T-helper 2 cell treated with Interferon-gamma antibody and Interleukin-4, amounts not matched to agents 100 ng/mL and 5 ng/mL, for 36 hours (primary cell): Measurements from ENCODE around the gene ADRA1B. TPM values are rescaled to one million over a fixed set of nuclear protein-coding genes. Genes with fewer than 3 reads are reported as not detected.

Experiments used
- intact Hi-C: fragments of 100-400 bp; cut with micrococcal nuclease; formaldehyde crosslinking; loops from one replicate; pipeline ENCODE4 v1.15.1; 2023
- total RNA-seq: library from RNA; stranded (reverse); gene quantifications from 2 replicates; pipeline ENCODE4 v1.2.3, GENCODE V29; 2022

ADRA1B gene
- total RNA-seq, result not detected in 2 replicates

DNA sequence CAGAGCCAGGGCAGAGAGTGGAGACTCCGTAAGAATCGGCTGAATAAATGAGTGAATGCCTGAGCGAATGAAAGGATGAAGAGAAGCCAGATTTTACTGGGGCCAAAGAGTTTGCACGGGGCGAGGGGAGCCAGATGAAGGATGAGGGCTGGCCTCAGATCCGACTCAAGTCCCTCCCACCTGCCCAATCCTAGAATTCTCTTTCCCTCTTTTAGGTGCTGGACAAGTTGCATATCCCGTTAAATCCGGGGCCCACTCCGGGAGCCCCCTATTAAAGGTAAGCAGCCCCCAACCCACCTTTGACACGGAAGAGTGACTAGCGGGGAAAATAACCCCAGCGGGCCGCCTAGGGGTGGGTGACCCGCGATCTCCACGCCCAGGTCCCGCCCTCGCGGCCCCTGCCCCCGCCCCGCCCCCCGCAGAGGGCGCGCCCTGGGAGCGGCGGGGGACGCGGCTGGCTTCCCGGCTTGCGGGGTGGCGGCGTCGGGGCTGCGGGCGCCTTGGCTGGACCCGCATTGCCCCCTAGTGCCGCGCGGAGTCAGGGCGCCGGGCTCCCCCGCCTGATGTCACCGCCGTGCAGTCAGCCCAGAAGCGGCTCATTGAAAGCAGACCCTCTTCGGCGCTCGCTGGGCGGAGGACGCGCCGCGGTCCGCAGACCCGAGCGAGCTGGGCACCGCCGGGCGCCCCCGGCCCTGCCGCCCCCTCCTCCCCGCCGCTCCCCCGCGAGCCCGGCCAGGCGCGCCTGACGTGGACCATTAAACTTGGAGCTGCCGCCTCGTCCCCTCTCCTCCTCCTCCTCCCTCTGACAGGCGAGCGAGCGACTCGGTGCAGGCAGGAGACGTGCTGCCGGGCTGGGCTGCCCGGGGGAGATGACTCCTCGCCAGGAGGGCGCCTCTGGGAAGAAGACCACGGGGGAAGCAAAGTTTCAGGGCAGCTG is at the start of gene ADRA1B:
ADRA1B (plus strand) TSS at position 579 of the 937 bp plus-strand sequence. CDS start 424 bp downstream, outside the sequence.
- intact Hi-C loops, result loop anchor here (5.0 kb wide), 1 partner anchor 759 kb away; no protein-coding TSS in a partner anchor

DNA sequence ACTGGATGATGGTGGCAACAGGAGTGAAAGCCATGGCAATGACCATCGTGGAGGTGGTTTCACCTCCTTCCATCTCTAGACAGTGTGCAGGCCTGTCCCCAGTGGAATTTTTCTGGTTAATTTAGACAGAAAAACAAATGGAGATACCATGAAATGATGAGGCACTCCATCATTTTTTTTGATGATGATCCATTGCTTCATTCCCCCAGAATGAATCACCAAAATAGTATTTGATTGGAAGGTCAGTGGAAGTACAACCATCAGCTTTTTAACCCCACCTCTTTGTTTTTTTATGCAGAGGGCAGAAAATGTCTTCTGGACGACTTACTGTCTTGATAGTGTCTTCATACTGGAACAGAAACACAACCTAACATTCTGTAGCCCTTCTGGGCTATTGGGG is 42.6 kb upstream of the ADRA1B start:
- intact Hi-C loops, result no loop called here

DNA sequence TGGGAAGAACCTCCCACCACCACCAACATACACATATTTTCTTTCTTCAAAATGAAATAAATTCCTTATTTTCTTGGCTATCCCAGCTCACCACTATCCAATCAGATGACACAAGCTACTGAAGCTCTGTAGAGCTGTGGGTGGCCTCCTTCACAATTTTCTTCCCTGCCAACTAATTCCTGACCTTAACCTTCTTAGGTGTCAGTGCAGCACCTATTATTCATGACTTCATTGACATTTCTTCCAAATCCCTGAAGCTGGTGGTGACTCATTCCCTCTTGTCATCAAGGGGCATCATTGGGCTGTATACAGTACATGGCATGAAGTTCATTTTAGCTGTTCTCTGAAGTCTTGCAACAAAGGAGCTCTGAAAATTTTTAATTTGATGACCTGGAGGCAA is 42.0 kb upstream of the ADRA1B start:
- intact Hi-C loops, result no loop called here

DNA sequence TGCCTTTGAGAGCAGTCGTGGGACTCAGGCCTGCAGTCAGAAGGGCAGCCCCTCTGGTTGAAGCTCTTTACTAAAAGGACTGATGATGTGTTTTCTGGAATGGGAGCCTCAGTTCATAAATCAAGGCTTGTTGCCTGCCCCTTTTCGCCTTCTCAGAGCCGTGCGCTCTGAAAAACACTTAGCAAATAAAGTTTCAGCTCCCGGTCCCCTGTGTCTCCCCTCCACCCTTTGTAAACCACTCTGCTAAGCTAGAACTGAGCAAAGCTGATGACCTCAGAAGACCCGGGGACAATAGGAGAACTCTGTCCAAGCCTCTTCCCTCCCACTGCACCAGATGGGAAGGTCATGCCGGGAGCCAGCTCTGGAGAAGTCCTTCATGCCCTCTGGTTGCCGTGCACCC is 39.3 kb upstream of the ADRA1B start:
- intact Hi-C loops, result no loop called here

DNA sequence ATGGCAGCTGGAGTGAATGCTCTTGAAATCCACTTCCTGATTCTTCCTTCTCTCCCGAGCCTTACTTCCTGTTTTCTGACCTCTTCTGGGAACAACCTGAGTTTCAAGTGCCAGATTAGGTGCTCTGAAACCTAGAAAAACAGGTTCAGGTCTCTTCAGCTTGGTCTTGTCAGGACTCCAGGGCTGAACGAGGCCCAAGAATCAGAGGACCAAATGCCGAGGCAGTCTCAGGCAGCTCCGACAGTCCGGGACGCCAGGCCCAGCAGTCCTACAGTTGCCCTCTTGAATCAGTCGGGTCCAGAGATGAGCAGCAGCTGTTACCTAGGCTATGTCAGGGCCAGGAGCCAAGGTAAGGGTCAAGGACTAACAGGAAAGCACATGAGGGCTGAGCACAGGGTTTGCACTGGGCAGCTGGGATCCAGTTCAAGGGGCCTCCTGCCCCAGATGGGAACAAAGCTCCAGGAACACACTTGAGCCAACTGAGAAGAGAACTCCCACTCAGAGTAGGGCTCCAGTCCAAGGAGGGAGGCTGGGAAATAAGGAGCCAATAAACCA is 38.3 kb upstream of the ADRA1B start:
- intact Hi-C loops, result no loop called here

DNA sequence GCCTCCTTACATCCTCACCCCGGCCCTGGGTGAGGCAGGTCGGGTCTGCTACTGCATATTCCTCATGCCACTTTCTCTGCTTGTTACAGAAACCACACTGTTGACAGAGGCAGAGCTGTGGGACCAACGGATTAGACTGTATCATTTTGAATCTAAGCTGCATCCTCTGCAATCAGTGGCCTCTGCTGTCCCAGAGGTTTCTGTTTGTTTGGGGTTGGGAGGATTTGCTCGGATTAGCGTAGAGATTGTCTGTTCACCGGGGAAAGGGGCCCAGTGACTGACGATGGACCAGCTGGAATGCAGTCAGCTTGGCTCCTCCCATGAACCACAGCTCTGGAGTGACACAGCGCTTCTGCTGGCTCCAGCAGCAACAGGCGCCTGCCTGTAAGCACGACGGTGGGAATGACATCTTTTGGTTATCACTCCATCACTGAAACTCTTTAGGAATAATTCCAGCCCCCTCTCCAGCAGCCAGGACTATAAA is 37.3 kb upstream of the ADRA1B start:
- intact Hi-C loops, result no loop called here

DNA sequence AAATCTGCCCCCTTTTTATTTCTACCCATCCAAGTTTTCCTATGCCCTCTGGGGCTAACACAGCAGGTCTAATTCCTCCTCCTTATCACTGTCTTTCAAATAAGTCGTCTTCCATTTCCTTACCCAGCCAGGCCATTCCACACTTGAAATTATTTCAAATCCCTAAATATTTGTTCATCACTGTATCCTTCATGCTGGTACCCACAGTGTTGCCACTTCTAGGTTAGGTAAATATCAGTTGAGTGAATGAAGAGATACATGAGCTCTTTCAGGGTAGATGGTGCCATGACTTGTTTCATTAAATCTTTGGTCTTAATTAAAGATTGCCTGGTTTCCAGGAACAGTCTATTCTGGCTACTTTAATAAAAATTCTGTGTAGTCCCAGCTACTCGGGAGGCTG is 35.6 kb upstream of the ADRA1B start:
- intact Hi-C loops, result no loop called here

DNA sequence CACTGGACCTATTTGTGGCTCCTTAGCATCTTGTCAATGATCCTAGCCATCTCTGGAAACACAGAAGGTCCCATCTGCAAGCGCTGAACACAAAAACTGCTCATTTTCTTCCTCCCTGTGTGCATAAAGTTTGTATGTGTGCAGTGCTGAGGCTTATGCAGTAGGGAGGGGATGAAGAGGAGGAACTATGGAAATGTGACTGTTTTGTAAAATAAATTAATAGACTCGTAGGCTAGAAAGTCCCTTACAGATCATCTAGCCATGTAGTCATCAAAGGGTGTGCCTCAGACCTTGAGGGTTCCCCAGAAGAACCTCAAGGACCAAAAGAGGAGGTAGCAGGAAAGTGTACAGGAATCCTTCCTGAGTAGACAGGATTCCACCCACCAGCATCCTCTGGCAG is 34.3 kb upstream of the ADRA1B start:
- intact Hi-C loops, result no loop called here

DNA sequence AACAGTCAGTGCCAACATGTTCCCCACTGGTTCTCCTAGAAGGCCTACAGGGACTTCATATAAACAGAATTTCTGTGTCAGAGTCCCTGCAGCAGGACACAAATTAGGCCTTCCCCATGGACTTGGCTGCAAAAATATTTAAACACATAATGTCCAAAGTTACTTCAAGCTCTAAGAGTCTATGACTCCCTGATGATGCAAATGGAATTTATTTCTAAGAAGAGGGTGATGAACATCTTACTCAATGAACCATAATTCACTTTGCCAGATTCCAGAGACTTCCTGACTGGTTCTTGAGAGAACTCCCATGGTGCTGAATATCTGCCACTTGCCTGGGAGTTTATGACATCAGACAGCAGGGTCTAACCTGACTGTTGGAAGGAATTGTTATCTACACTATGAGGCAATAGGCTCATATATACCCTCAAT is 32.7 kb upstream of the ADRA1B start:
- intact Hi-C loops, result no loop called here

DNA sequence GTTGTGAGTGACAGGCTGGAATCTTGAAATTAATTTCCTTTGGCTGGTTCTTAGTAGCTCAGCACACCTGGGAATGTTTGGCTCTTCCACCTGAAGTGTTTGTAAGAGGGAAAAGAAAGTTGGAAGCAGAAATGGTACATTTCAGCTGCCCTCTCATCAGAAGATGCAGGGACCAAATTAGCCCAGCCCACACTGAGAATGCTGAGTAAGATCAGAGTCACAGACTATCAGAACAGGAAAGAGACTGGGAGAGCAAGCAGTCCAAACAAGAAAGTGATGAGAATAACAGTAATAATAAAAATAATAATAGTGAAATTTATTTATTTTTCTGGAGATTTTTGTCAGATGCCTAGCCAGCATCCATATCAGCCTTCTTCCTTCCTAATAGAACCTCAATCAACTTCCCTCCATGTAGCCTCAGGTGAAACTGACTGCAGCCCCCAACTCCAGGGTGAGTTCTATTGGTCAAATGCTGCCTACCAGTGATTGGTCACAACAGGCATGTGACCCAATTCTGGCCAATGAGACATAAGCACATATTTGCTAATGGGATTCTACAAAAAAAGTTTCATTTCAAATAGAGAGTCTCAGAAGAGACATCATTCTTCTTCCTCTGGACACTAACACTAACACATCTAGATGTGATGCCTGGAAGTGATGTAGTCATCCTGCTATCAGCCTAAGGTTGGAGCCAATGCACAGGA is 31.2 kb upstream of the ADRA1B start:
- intact Hi-C loops, result no loop called here

DNA sequence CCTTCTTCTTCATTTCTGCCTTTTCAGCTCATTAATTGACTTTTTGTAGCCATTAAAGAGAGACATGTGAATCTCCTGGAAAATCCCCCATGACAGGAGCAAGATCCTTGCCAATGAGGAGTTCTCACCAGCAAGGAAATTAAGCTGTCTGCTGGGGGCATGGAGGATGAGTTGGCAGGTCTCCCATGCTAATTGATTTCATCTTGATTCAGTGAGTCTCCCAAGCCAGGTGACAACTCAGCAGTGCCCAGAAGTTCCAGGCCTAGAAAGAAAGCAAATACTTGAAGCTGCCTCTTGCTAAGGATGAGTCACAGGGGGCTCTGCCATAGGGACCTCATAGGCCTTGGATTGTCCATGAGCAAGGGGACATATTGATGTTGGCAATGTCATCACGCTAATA is 30.0 kb upstream of the ADRA1B start:
- intact Hi-C loops, result no loop called here

DNA sequence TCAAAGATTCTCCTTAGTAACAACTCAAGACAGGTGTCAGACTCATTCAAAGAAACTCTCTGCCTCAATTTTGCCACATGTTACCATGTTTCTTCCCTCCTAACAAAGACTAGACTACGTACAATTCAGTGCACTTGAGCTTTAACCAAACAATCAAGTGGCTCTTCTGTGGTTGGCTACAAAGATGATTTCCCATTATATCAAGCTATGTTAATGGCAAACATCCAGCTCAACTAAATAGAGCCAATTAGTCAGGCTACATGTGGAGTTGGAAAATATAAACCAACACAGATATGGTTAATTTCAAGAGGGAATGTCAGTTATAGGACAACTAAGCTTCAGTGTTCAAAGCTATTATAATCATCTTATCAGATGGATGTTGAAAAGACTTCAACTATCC is 29.2 kb upstream of the ADRA1B start:
- intact Hi-C loops, result no loop called here

DNA sequence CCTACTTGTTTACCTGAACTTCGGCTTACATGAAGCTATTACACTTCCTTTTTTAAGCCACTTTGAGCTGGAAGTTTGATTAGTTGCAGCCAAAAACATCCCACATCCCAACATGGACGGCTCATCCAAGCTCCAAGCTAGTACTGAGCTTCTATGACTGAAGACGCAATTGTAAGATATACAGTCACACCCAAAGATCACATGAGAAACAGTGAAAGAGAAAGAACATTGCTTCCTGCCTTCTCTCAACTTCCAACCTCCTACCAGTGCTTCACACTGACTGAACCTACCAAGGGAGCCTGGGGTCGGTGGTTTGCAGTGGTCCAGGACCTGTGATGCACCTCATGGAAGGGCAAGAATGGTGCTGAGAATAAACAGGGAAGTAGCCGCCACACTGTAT is 27.4 kb upstream of the ADRA1B start:
- intact Hi-C loops, result no loop called here

DNA sequence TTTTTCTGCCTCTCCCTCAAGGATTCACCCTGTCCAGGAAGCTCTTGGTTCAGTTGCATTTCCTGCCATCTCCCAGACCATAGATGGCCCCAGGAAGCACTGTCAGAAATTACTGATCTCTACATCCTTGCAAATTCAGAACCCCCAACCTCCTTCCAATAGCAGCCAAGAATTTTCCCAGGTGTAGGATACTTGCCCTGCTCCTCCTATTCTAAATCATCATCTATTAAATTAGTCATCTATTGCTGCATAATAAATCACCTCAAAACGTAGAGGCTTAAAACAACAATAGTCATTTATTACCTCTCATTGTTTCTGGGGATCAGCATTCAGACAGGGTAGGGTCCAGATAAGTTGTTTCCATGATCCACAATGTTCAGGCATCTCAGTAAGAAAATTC is 26.1 kb upstream of the ADRA1B start:
- intact Hi-C loops, result no loop called here

DNA sequence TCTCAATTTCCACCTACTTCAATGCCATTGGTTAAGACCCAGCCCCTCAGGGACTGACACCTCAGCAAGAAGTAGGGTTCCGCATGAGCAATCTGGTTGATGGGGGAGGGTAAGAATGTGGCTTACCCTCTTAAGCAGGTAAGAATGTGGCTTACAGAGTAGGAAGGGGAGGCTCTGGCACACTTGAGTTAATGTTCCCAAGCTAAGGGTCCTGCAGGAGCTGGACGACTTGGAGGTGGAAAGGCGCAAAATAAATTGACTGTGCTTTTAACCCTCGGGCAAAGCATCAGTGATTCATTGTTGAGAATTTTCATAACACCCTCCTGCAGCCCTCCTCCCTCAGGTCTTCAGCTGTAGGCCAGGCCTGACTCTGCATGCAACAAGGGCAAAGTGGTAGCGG is 24.9 kb upstream of the ADRA1B start:
- intact Hi-C loops, result no loop called here

DNA sequence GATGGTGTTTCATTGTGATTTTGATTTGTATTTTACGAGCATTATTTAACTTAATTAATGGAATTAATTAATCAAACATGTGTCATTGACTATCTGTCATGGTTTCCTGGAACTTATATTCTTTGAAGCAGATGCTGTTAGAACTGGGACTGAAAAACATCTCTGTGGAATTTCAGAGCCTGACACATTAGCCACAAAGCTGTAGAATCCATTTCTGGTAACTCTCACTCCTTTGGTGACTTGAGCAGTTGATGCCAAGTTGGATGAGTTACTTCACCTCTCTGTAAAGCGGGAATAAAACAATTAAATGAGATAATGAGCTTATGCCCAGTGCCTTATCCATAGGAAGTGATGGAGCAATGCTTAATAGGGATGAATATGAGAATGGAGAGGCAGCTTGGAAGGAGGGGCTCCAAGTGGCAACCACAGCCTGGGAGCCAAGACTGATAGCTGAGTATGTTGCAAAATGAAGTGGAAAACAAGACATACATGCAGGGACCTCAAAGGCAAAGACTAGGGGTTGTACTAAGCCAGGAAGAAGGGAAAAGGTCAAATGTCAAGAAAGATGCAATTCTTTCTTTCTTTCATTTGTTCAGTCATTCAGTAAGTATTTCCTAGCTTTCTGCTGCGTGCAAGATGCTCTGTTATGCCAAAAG is 23.1 kb upstream of the ADRA1B start:
- intact Hi-C loops, result no loop called here

DNA sequence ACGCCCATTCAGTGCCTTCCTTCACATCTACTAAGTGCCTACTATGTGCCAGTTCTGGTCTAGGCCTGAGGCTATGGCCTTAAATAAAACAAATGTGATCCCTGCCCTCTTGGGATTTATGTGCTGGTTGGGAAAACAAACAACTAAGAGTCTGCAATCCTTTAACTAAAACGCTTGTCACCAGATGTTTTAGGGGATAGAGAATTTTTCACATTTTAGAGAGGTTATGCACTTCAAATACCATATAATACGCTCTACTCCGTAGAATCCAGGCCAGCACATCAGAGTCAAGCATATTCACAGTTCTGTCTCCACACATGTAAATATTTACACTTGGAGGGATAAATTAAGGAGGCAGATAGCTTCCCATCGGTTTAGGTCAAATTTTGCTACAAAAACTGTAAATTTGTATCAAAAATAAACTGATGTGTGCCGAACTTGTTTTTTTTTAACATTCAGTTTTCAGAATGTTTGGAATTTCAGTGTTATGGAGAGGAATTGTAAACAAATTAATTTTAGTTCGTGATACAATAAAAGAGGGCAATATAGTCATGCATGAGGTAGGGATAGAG is 22.0 kb upstream of the ADRA1B start:
- intact Hi-C loops, result no loop called here

DNA sequence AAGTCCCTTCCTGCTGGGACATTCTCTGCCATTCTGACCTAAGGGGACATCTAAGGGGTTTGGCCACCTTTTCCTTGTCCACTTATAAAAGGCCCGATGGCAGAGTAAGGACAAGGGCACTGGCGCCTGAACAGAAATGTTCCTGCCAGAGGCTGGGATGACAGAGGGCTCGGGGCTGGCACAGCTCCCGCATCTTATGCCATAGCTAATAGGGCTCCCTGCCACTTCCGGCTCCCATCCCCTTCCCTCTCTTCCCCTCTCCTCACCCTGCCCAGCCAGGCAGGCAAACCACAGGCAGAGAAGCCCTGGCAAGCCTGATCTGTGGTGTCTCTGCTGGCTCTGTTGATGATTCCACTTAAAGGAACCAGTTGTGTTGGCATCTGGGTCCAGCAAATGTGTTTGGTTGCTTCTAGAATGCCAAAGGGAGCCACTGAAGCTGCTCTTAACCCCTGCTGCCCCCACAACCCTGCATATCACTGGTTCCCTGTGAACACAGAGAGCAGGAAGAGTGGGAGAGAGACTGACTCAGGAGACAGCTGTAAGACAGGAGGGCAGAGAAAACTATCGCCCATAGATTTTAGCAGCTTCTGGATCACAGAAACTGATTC is 18.4 kb upstream of the ADRA1B start:
- intact Hi-C loops, result no loop called here

DNA sequence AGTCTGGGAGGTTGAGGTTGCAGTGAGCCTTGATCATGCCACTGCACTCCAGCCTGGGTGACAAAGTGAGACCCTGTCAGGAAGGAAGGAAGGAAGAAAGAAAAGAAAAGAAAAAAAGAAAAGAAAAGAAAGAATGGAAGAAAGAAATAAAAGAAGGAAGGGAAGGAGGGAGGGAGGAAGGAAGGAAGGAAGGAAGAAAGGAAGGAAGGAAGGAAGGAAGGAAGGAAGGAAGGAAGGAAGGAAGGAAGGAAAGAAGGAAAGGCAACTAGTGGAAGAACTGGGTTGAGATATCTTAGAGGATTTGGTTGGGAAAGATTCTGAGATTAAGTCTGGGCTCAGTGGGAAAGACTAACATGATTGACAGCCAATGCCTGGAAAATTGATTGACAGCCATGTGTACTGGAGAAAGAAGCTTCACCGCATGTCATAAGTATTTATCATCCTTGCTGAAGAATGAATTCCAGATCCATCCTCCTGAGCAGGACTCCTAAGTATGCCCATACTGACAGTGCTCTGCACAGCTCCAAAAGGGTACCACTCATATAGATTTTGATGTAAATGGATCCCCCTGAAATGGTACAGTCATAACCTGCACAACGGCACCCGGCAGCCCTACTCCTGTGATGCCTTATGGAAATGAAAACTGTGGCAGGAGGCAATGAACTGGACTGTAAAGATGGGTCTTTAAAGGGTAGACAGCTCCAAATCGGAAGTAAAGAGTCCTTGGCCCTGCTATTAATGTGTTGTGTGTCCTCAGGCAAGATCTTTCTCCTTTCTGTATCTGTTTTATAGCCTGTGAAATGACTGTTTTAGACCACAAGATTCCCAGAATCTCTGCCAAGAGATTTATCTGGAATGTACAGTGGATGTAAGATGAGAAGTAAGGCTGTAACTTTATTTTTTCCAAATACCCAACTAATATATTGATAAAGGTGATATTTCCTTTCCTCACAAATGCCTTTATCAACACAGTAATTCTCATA is 16.9 kb upstream of the ADRA1B start:
- intact Hi-C loops, result no loop called here

DNA sequence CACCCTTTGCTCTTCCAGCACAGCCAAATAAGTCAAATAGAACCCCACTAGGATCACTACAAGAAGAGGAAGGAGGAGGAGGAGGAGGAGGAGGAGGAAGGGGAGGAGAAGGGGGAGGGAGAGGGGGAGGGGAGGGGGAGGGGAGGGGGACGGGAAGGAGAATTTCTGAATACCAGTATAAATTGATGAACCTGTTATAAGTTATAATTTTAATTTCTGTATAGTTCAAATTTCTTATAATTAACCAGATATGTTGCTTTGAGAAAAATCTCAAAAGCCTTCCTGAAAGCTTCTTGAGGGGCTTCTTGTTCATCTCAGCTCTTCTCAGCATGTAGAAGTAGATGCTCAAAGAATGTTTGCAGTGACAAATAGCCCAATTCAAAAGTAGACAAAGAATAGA is 15.0 kb upstream of the ADRA1B start:
- intact Hi-C loops, result no loop called here
